ENCODE data around the gene ERVFRD-1. TPM values are rescaled to one million over a fixed set of nuclear protein-coding genes. Genes with fewer than 3 reads are reported as not detected.
"Not testable (repeated sequence)": the region's sequence is repeated elsewhere in the genome, so short reads cannot be mapped to it uniquely, and the experiment has no call there.

The ERVFRD-1 gene
- total RNA-seq, 1 donor from 2014 or later = 0.08 TPM

GRCh38 chr6:11093376-11093625 lies 18.2 kb downstream of the ERVFRD-1 start:
- ATAC-seq (peak; percentile 32), DNase-seq (ENCODE audit: low spot score) (no peak)

- no peak for DNase-seq (ENCODE audit: low spot score)
Observed at GRCh38 chr6:11092668-11093375, 18.7 kb downstream of the ERVFRD-1 start.

GRCh38 chr6:11091141-11091540 lies 20.4 kb downstream of the ERVFRD-1 start:
- not testable (repeated sequence) for ATAC-seq; DNase-seq (ENCODE audit: low spot score)

More at GRCh38 chr6:11092668-11093375, 18.7 kb downstream of the ERVFRD-1 start:
- ATAC-seq = peak; percentile 7

GRCh38 chr6:11089695-11090094 lies 21.8 kb downstream of the ERVFRD-1 start:
- no peak for ATAC-seq

GRCh38 chr6:11087141-11087812 lies 24.2 kb downstream of the ERVFRD-1 start:
- DNase-seq (ENCODE audit: low spot score); ATAC-seq: not testable (repeated sequence)

More at GRCh38 chr6:11089695-11090094, 21.8 kb downstream of the ERVFRD-1 start:
- DNase-seq (ENCODE audit: low spot score) = no peak

GRCh38 chr6:11085758-11086435 lies 25.6 kb downstream of the ERVFRD-1 start:
- DNase-seq (ENCODE audit: low spot score) = no peak
- no peak for ATAC-seq

GRCh38 chr6:11083956-11084355 lies 27.6 kb downstream of the ERVFRD-1 start:
- DNase-seq (ENCODE audit: low spot score) = no peak
- ATAC-seq = no peak

GRCh38 chr6:11083491-11083890 lies 28.0 kb downstream of the ERVFRD-1 start:
- no peak for ATAC-seq
- DNase-seq (ENCODE audit: low spot score) = no peak

GRCh38 chr6:11080296-11080695 lies 31.2 kb downstream of the ERVFRD-1 start:
- no peak for DNase-seq (ENCODE audit: low spot score)
- no peak for ATAC-seq

- ATAC-seq (peak; percentile 43), DNase-seq (ENCODE audit: low spot score) (no peak)
Observed at GRCh38 chr6:11078266-11078665, 33.3 kb downstream of the ERVFRD-1 start.

- DNase-seq (ENCODE audit: low spot score) (no peak), ATAC-seq (no peak)
Observed at GRCh38 chr6:11076540-11076939, 35.0 kb downstream of the ERVFRD-1 start.

GRCh38 chr6:11072101-11072500 lies 39.4 kb downstream of the ERVFRD-1 start:
- DNase-seq (ENCODE audit: low spot score) (no peak), ATAC-seq (no peak)

- ATAC-seq (no peak), DNase-seq (ENCODE audit: low spot score) (no peak)
Observed at GRCh38 chr6:11069760-11070159, 41.8 kb downstream of the ERVFRD-1 start.

GRCh38 chr6:11067348-11067747 lies 44.2 kb downstream of the ERVFRD-1 start:
- ATAC-seq (peak; percentile 90), DNase-seq (ENCODE audit: low spot score) (peak; percentile 96)

- DNase-seq (ENCODE audit: low spot score) (no peak), ATAC-seq (peak; percentile 66)
Observed at GRCh38 chr6:11066505-11067347, 44.8 kb downstream of the ERVFRD-1 start.

- DNase-seq (ENCODE audit: low spot score) (no peak), ATAC-seq (no peak)
Observed at GRCh38 chr6:11065436-11066202, 45.9 kb downstream of the ERVFRD-1 start.

- ATAC-seq = no peak
- no peak for DNase-seq (ENCODE audit: low spot score)
Observed at GRCh38 chr6:11064836-11065235, 46.7 kb downstream of the ERVFRD-1 start.

- DNase-seq (ENCODE audit: low spot score) (no peak), ATAC-seq (no peak)
Observed at GRCh38 chr6:11062715-11063114, 48.8 kb downstream of the ERVFRD-1 start.

GRCh38 chr6:11062083-11062482 lies 49.4 kb downstream of the ERVFRD-1 start:
- no peak for ATAC-seq

GRCh38 chr6:11058406-11058805 lies 53.1 kb downstream of the ERVFRD-1 start:
- ATAC-seq = no peak

More at GRCh38 chr6:11062083-11062482, 49.4 kb downstream of the ERVFRD-1 start:
- DNase-seq (ENCODE audit: low spot score) = no peak

More at GRCh38 chr6:11058406-11058805, 53.1 kb downstream of the ERVFRD-1 start:
- no peak for DNase-seq (ENCODE audit: low spot score)

Measured in left lobe of liver (tissue), 2 donors.